ENCODE data around the gene JAKMIP3.

- no peak for TF ChIP-seq CTCF (IDR thresholded peaks at IDR 0.05)
- no peak for TF ChIP-seq POLR2A (IDR thresholded peaks at IDR 0.05)
Observed at GRCh38 chr10:132047575-132048293, 18.0 kb upstream of the JAKMIP3 start.

All from esophagus squamous epithelium (tissue), 4 donors.